KMS-11 (cell line): ENCODE results near the gene NLRP9.

Experiments used
- H2AFZ ChIP-seq: fragments of 200-600 bp; sonication (generic); 2 replicates; pipeline ENCODE4 v1.6.1; 2016; ENCODE audit warnings: antibody characterized with exemption, mixed run types, low read depth
- H3K27ac ChIP-seq: fragments of 200-600 bp; sonication (generic); 2 replicates; pipeline ENCODE4 v1.6.1; 2016; ENCODE audit warnings: mild to moderate bottlenecking, mixed run types
- H3K27me3 ChIP-seq: fragments of 200-600 bp; sonication (generic); 2 replicates; pipeline ENCODE4 v1.6.1; 2017; ENCODE audit warnings: mild to moderate bottlenecking, low read depth, mixed run types, moderate library complexity; ENCODE audit not compliant: insufficient read depth
- H3K36me3 ChIP-seq: fragments of 200-600 bp; sonication (generic); 2 replicates; pipeline ENCODE4 v1.6.1; 2017; ENCODE audit warnings: mild to moderate bottlenecking, mixed run types; ENCODE audit not compliant: insufficient read depth
- H3K4me1 ChIP-seq: fragments of 200-600 bp; sonication (generic); 2 replicates; pipeline ENCODE4 v1.6.1; 2016; ENCODE audit warnings: mild to moderate bottlenecking, low read depth, mixed run types; ENCODE audit not compliant: poor library complexity, severe bottlenecking
- H3K4me2 ChIP-seq: fragments of 200-600 bp; sonication (generic); 2 replicates; pipeline ENCODE4 v1.7.0; 2016; ENCODE audit warnings: mild to moderate bottlenecking, mixed run types
- H3K4me3 ChIP-seq: fragments of 200-600 bp; sonication (generic); IDR thresholded peaks from 2 replicates; pipeline ENCODE4 v1.6.1; 2017; ENCODE audit warnings: low read depth, low read length, mixed read lengths; ENCODE audit not compliant: insufficient read depth
- H3K79me2 ChIP-seq: fragments of 200-600 bp; sonication (generic); 2 replicates; pipeline ENCODE4 v1.6.1; 2016; ENCODE audit warnings: low read depth, mixed run types; ENCODE audit not compliant: insufficient read depth
- H3K9ac ChIP-seq: fragments of 200-600 bp; sonication (generic); 2 replicates; pipeline ENCODE4 v1.6.1; 2016; ENCODE audit warnings: mild to moderate bottlenecking, mixed run types
- H4K20me1 ChIP-seq: fragments of 200-600 bp; sonication (generic); 2 replicates; pipeline ENCODE4 v1.6.1; 2016; ENCODE audit warnings: mild to moderate bottlenecking, mixed run types; ENCODE audit not compliant: insufficient read depth
- CTCF ChIP-seq: fragments of 200-600 bp; sonication (generic); conservative IDR thresholded peaks from 2 replicates; pipeline ENCODE4 v1.6.1; 2017; ENCODE audit warnings: low read depth, mild to moderate bottlenecking, antibody characterized with exemption, low read length, moderate library complexity, mixed read lengths

NLRP9 gene

GRCh38 chr19:55693336-55693974 is 44.7 kb downstream of the NLRP9 start:
- Histone ChIP-seq H3K27me3 (no peaks in the 10 kb centered on the region), H3K27ac (no peak overlapping the region), H4K20me1 (no peaks in the 10 kb centered on the region), H3K36me3 (no peaks in the 10 kb centered on the region; the same call in 1 of the 2 replicates), H3K4me1 (no peaks in the 10 kb centered on the region), H3K79me2 (no peaks in the 10 kb centered on the region), H3K4me3 (no peak overlapping the region), H3K9ac (no peak overlapping the region), H3K4me2 (no peak overlapping the region), H2AFZ (no peak overlapping the region)
- TF ChIP-seq CTCF = no peak

GRCh38 chr19:55692681-55693081 is 45.5 kb downstream of the NLRP9 start:
- Histone ChIP-seq H2AFZ (no peak overlapping the region), H3K4me3 (no peak overlapping the region), H3K4me1 (no peaks in the 10 kb centered on the region), H3K79me2 (no peaks in the 10 kb centered on the region), H3K36me3 (no peaks in the 10 kb centered on the region; the same call in 1 of the 2 replicates), H3K27ac (no peak overlapping the region), H3K9ac (no peak overlapping the region), H4K20me1 (no peaks in the 10 kb centered on the region), H3K4me2 (no peak overlapping the region), H3K27me3 (no peaks in the 10 kb centered on the region)
- TF ChIP-seq CTCF = no peak

DNA sequence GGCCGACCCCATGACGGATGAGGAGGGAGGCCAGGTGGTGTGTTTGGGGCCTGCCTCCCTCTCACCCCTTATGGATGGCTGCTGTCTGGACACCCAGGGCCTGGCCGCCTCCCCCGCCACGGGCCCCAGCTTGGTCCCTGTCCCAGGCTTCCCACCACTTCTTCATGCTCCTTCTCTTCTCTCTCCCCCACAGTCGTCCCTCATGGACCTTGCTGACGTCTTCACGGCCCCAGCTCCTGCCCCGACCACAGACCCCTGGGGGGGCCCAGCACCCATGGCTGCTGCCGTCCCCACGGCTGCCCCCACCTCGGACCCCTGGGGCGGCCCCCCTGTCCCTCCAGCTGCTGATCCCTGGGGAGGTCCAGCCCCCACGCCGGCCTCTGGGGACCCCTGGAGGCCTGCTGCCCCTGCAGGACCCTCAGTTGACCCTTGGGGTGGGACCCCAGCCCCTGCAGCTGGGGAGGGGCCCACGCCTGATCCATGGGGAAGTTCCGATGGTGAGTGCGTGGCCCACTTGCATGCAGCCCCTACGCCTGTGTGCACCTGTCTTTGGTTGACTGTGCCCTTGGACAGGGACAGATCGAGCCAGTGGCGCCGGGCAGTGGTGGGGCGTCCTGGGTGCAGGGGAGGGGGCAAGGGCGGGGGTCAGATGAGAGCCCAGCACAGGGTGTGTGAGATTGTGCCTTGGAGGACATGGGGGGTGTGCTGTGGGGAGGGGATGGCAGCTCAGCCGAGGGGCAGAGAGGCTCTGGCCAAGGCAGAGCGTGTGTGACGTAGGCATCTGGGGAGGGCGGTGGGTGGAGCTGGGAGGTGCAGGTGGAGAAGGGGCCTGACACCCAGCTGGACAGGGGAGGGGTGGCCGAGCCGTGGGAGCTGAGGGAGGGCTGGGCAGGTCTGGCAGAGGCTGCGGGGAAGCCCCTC is 46.4 kb downstream of the NLRP9 start:
- Histone ChIP-seq H3K4me3 (no peak overlapping the region), H4K20me1 (no peaks in the 10 kb centered on the region), H3K4me2 (no peak overlapping the region), H3K27me3 (no peaks in the 10 kb centered on the region), H3K79me2 (no peaks in the 10 kb centered on the region; the same call in 1 of the 2 replicates), H3K27ac (no peak overlapping the region), H3K9ac (no peak overlapping the region), H2AFZ (no peak overlapping the region), H3K4me1 (no peaks in the 10 kb centered on the region), H3K36me3 (no peaks in the 10 kb centered on the region; the same call in 1 of the 2 replicates)
- no peak for TF ChIP-seq CTCF

- Histone ChIP-seq H3K9ac (no peak overlapping the region), H3K27ac (no peak overlapping the region), H3K36me3 (no peaks in the 10 kb centered on the region; the same call in 1 of the 2 replicates), H3K4me1 (no peaks in the 10 kb centered on the region), H2AFZ (no peak overlapping the region), H3K27me3 (no peaks in the 10 kb centered on the region), H3K79me2 (no peaks in the 10 kb centered on the region; the same call in 1 of the 2 replicates), H4K20me1 (no peaks in the 10 kb centered on the region), H3K4me3 (no peak overlapping the region), H3K4me2 (no peak overlapping the region)
- no peak for TF ChIP-seq CTCF
Observed at GRCh38 chr19:55690769-55691545, 47.2 kb downstream of the NLRP9 start.
